Spleen (tissue), 11 donors: Measurements from ENCODE around the gene UGT1A9. TPM values are rescaled to one million over a fixed set of nuclear protein-coding genes. Genes with fewer than 3 reads are reported as not detected.

Experiments used
- DNase-seq: peaks from one replicate; pipeline ENCODE4 v3.0.0-alpha.2; 2020
- H3K27ac ChIP-seq, 8 donors: fragments of 200-600 bp; sonication (generic) in 7 of 8; 1 replicate in 4 of 8; 2 replicates in 4 of 8; pipeline versions ENCODE4 v1.5.0 to v1.8.0; 2016 to 2021; ENCODE audit warnings: inconsistent platforms in 4 of 8, mild to moderate bottlenecking in 4 of 8, moderate library complexity in 1 of 8
- H3K27me3 ChIP-seq, 7 donors: fragments of 200-600 bp; sonication (generic) in 6 of 7; replicated peaks in 1 of 7; 1 replicate in 4 of 7; 2 replicates in 3 of 7; pipeline versions ENCODE4 v1.5.0 to v1.8.0; 2016 to 2021; ENCODE audit warnings: inconsistent platforms in 3 of 7, mild to moderate bottlenecking in 1 of 7
- H3K36me3 ChIP-seq, 6 donors: fragments of 200-600 bp; sonication (generic) in 5 of 6; 1 replicate in 4 of 6; 2 replicates in 2 of 6; pipeline versions ENCODE4 v1.5.0 to v1.8.0; 2016 to 2021; ENCODE audit warnings: inconsistent platforms in 2 of 6
- H3K4me1 ChIP-seq, 6 donors: fragments of 200-600 bp; sonication (generic) in 5 of 6; 1 replicate in 3 of 6; 2 replicates in 3 of 6; pipeline versions ENCODE4 v1.5.0 to v1.8.0; 2016 to 2021; ENCODE audit warnings: inconsistent platforms in 3 of 6
- H3K4me3 ChIP-seq, 8 donors: fragments of 200-600 bp; sonication (generic) in 7 of 8; 1 replicate in 4 of 8; 2 replicates in 4 of 8; pipeline versions ENCODE4 v1.5.0 to v1.8.0; 2016 to 2021; ENCODE audit warnings: inconsistent platforms in 4 of 8, mild to moderate bottlenecking in 4 of 8, moderate library complexity in 2 of 8
- H3K9me3 ChIP-seq, 8 donors: fragments of 200-600 bp; sonication (generic) in 7 of 8; 1 replicate in 4 of 8; 2 replicates in 4 of 8; pipeline versions ENCODE4 v1.5.0 to v1.8.0; 2016 to 2021; ENCODE audit warnings: inconsistent platforms in 4 of 8
- POLR2A ChIP-seq, 3 donors: fragments of 450-650 bp; IDR thresholded peaks; one replicate each; pipeline ENCODE4 v1.5.1; 2017; ENCODE audit warnings: antibody characterized with exemption in 3 of 3, mild to moderate bottlenecking in 1 of 3
- POLR2AphosphoS5 ChIP-seq, 3 donors: sonication (generic); formaldehyde crosslinking; IDR thresholded peaks; one replicate each; pipeline ENCODE4 v1.5.1; 2017; ENCODE audit warnings: antibody characterized with exemption in 3 of 3
- WGBS, 5 donors: extraction: QIAGEN DNeasy Blood & Tissue Kit in 3 of 5; methylation state at CpG; one replicate each; pipeline versions ENCODE4 v1.1.5 to v1.1.7; 2013 to 2018; 5-methylcytosine and 5-hydroxymethylcytosine counted together
- intact Hi-C: fragments of 100-400 bp; cut with DNase I; formaldehyde crosslinking; loops from one replicate; pipeline ENCODE4 v1.15.0; 2023; ENCODE audit warnings: low total_unique reads
- polyA plus RNA-seq, 3 donors: library from polyadenylated mRNA; stranded (reverse); fragments of 200-250 nt; gene quantifications; one replicate each; pipeline ENCODE4 v1.2.1, GENCODE V29; 2013
- total RNA-seq, 7 donors: library from RNA; depleted of rRNA in 3 of 7; stranded (reverse); fragments of >200 nt in 3 of 7; fragmentation: NEBNext Ultra II Directional in 4 of 7; extraction: Animal tissue kit (Norgen Biotek cat#: 25700) in 4 of 7; gene quantifications; one replicate each; pipeline versions ENCODE4 v1.1.0 to v1.2.1, GENCODE V29; 2016 to 2021
- TF ChIP-seq, protein P1 (sequence below), 11 experiments: fragments of 200-600 bp in 7 of 11; fragments of 450-650 bp in 4 of 11; sonication (generic) in 4 of 11; IDR thresholded peaks in 8 of 11; conservative IDR thresholded peaks in 3 of 11; 1 replicate in 7 of 11; 2 replicates in 4 of 11; pipeline versions ENCODE4 v1.4.0 to v1.8.0; 2016 to 2021; ENCODE audit warnings: antibody characterized with exemption in 11 of 11, inconsistent platforms in 4 of 11, mild to moderate bottlenecking in 1 of 11
- donor health status: healthy with polysubstance abuse.
- donor health status: DM: no; HTN: no; CAD: no; lungs with moderate emphysema.
- donor health status: DM: no; HTN: no; CAD: no.
- donor health status: Bipolar disorder and iron deficiency.
- donor health status: healthy.
- donor health status: DM: no; HTN: no; CAD: no.
- donor health status: DM: yes; HTN: yes; CAD: no.

The UGT1A9 gene
- total and polyA plus RNA-seq, 10 donors: not detected

DNA sequence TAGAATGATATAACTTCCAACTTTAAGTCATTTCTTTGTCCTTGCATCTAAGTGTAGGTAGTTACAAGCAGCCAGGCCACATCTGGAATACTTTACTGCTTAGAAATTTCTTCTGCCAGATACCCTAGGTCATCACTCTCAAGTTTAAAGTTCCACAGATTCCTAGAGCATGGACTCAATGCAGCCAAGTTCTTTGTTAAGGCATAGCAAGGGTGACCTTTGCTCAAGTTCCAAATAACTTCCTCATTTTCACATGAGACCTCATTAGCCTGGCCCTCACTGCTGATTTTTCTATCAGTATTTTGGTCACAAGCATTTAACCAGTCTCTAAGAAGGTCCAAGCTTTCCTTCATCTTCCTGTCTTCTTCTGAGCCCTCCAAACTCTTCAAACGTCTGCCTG lies 7.8 kb upstream of the UGT1A9 start:
- H3K27me3 ChIP-seq: peaks cover 0 to 15% (median 0%) of the 10 kb centered on the region in 7 donors
- intact Hi-C loops: no loop called here
- no peaks in the 10 kb centered on the region for H3K36me3 ChIP-seq
- TF ChIP-seq POLR2AphosphoS5 (IDR thresholded peaks at IDR 0.05) (no peak), POLR2A (IDR thresholded peaks at IDR 0.05) (no peak)
- TF ChIP-seq, protein P1, sequence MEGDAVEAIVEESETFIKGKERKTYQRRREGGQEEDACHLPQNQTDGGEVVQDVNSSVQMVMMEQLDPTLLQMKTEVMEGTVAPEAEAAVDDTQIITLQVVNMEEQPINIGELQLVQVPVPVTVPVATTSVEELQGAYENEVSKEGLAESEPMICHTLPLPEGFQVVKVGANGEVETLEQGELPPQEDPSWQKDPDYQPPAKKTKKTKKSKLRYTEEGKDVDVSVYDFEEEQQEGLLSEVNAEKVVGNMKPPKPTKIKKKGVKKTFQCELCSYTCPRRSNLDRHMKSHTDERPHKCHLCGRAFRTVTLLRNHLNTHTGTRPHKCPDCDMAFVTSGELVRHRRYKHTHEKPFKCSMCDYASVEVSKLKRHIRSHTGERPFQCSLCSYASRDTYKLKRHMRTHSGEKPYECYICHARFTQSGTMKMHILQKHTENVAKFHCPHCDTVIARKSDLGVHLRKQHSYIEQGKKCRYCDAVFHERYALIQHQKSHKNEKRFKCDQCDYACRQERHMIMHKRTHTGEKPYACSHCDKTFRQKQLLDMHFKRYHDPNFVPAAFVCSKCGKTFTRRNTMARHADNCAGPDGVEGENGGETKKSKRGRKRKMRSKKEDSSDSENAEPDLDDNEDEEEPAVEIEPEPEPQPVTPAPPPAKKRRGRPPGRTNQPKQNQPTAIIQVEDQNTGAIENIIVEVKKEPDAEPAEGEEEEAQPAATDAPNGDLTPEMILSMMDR (IDR thresholded peaks at IDR 0.05 in 8 of 11, conservative IDR thresholded peaks at IDR 0.05 in 3 of 11): no peak
- 38 to 66% (median 48%) methylated on average over 1 of the region's 1 CpG for WGBS, 5 donors
- DNase-seq: no peak
- no peak overlapping the region for H3K27ac ChIP-seq
- H3K4me1 ChIP-seq: no peaks in the 10 kb centered on the region
- H3K4me3 ChIP-seq: no peak overlapping the region
- peaks cover 0 to 9% (median 0%) of the 10 kb centered on the region in 8 donors for H3K9me3 ChIP-seq

DNA sequence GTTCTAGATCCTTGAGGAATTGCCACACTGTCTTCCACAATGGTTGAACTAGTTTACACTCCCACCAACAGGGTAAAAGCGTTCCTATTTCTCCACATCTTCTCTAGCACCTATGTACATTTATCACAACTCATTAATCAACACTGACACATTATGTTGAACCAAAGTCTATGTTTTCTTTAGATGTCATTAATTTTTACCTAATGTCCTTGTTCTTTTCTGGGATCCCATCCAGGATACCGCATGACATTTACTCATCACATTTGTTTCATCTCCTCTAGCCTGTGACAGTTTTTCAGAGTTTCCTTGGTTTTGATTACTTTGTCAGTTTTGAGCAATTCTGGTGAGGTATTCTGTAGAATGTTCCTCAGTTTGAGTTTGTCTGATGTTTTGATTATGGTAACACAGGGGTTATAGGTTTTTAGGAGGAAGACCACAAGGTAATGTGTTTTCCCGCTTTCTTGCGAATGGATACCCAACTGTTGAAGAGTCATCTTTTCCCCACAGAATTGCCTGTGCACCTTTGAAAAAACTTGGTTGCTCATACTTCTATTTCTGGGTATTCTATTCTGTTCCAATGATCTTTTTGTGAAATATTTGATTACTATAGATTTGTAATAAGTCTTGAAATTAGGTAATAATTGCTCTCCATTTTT lies 3.0 kb upstream of the UGT1A9 start:
- Histone ChIP-seq H3K4me1 (no peaks in the 10 kb centered on the region), H3K9me3 (peaks cover 0 to 9% (median 0%) of the 10 kb centered on the region in 8 donors), H3K36me3 (no peaks in the 10 kb centered on the region), H3K27me3 (peaks cover 0 to 8% (median 0%) of the 10 kb centered on the region in 7 donors), H3K4me3 (no peak overlapping the region), H3K27ac (no peak overlapping the region)
- 88 to 96% (median 94%) methylated on average over 4 of the region's 4 CpGs for WGBS, 5 donors
- TF ChIP-seq POLR2A (IDR thresholded peaks at IDR 0.05) (no peak), POLR2AphosphoS5 (IDR thresholded peaks at IDR 0.05) (no peak)
- TF ChIP-seq, protein P1 (IDR thresholded peaks at IDR 0.05 in 8 of 11, conservative IDR thresholded peaks at IDR 0.05 in 3 of 11): no peak
- DNase-seq: no peak
- intact Hi-C loops: no loop called here

DNA sequence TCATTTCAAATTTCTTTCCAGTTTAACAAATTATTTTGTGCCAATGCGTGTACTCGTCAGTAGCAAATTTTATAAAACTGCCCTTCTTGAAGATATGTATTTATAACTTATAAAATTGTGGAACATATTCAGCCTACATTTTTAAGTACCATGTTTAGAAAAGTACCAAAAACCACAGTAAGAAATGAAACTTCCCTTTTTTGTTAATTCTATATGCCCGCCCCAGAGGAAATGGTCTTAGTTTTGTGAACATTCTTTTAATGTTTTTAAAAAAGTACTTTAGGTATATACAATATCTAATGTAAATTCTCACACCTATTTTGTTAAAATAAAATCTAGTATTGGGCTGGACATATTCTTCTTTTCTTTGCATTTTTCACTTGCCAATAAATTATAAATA lies 1.2 kb downstream of the UGT1A9 start:
- H3K27me3 ChIP-seq: peaks cover 0 to 8% (median 0%) of the 10 kb centered on the region in 7 donors
- H3K4me1 ChIP-seq: no peaks in the 10 kb centered on the region
- no peaks in the 10 kb centered on the region for H3K36me3 ChIP-seq
- DNase-seq: no peak
- H3K9me3 ChIP-seq: no peaks in the 10 kb centered on the region
- no peak for TF ChIP-seq POLR2AphosphoS5 (IDR thresholded peaks at IDR 0.05)
- TF ChIP-seq POLR2A (IDR thresholded peaks at IDR 0.05): no peak
- TF ChIP-seq, protein P1 (IDR thresholded peaks at IDR 0.05 in 8 of 11, conservative IDR thresholded peaks at IDR 0.05 in 3 of 11): no peak
- intact Hi-C loops: no loop called here
- no peak overlapping the region for H3K4me3 ChIP-seq
- no peak overlapping the region for H3K27ac ChIP-seq
- WGBS, 5 donors: 51 to 73% (median 59%) methylated on average over 3 of the region's 3 CpGs

DNA sequence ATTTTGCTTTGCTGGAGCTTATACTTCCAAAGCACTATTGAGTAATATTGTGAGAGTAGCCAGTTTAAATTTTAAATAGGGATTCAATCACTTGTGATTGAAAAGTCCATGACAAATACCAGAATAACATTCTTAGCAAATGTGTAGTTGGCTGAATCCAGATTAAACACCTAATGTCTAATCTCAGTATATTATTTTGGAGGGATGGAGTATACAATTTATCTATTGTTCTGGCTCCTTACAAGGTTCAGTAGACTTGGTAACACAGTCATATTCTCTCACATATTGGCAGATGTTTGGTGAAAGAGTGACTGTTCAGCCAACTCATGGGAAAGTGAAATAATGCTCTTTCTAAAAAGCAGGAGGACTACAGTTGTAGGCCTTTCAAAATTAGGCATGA lies 2.2 kb downstream of the UGT1A9 start:
- no peak overlapping the region for H3K27ac ChIP-seq
- no peak overlapping the region for H3K4me3 ChIP-seq
- no peaks in the 10 kb centered on the region for H3K36me3 ChIP-seq
- H3K27me3 ChIP-seq: peaks cover 0 to 8% (median 0%) of the 10 kb centered on the region in 7 donors
- no peaks in the 10 kb centered on the region for H3K9me3 ChIP-seq
- DNase-seq: no peak
- intact Hi-C loops: no loop called here
- H3K4me1 ChIP-seq: no peaks in the 10 kb centered on the region
- TF ChIP-seq, protein P1 (IDR thresholded peaks at IDR 0.05 in 8 of 11, conservative IDR thresholded peaks at IDR 0.05 in 3 of 11): no peak
- no peak for TF ChIP-seq POLR2AphosphoS5 (IDR thresholded peaks at IDR 0.05)
- TF ChIP-seq POLR2A (IDR thresholded peaks at IDR 0.05): no peak
